Limb (tissue), 2 donors: ENCODE results near the gene SLC2A9.
"Not testable (repeated sequence)": the region's sequence is repeated elsewhere in the genome, so short reads cannot be mapped to it uniquely, and the experiment has no call there.

Experiments used
- DNase-seq, 2 donors: peaks; one replicate each; pipeline ENCODE4 v3.0.0-alpha.2; 2016; ENCODE audit errors: extremely low spot score in 2 of 2

Gene SLC2A9

GRCh38 chr4:9997886-9998285, 23.4 kb downstream of the SLC2A9 start:
- DNase-seq: no peak

- no peak for DNase-seq
Measured at GRCh38 chr4:9996319-9997110, 24.8 kb downstream of the SLC2A9 start.

- DNase-seq: no peak
Measured at GRCh38 chr4:9994246-9994847, 26.9 kb downstream of the SLC2A9 start.

DNA sequence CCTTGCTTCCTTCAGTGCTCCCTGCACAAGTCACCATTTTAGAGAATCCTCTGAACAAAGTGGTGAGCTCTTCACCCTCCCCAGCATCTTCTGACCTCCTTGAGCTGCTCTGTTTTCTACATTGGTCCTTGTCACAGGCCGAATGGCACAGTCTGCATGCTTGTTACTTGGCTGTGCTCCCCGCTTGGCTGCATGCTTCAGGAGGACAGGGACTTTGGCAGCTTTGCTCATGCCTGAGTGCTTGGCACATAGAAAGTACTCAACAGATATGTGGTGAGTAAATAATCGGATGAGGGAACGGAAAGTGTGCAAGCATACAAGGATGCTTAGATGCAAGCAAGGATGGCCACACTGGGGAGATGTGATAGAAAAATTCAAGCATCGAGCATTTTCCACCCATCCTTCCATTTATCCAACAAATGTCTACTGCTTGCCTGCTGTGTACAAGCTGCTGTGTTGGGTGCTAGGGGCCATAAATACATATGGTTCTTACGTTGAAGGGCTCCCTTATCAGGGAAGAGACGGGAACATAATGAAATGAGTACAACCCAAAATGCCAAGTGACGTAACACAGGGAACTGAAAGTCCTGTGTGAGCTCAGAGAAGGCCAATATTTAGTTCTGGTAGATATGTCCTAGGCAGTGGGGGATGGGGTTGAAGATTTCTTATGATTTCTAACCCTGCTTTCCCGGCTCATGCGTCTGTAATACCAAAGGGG, 31.2 kb downstream of the SLC2A9 start:
- no peak for DNase-seq

DNA sequence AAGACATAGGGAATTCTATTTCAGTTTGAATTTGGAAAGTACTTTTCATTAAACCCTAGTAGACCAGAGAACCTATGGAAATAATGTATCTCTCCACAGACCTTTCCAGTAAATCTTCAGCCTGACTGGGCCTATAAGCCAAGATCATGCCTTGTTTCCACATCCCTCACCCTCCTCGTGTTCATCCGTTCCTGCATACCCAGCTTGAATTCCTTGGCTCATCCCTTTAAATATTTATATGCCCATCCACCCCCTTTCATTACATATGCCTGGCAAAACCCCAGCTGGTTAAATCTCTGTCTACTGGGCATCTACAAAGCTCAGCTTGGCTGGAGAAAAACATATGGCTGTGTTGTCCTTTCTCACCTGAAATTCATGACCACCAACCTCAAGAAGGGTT, 32.4 kb downstream of the SLC2A9 start:
- DNase-seq: no peak

GRCh38 chr4:9988363-9988749, 32.9 kb downstream of the SLC2A9 start:
- no peak for DNase-seq

GRCh38 chr4:9987749-9988362, 33.4 kb downstream of the SLC2A9 start:
- DNase-seq: no peak

- no peak for DNase-seq
Measured at GRCh38 chr4:9984621-9985020, 36.7 kb downstream of the SLC2A9 start.

DNA sequence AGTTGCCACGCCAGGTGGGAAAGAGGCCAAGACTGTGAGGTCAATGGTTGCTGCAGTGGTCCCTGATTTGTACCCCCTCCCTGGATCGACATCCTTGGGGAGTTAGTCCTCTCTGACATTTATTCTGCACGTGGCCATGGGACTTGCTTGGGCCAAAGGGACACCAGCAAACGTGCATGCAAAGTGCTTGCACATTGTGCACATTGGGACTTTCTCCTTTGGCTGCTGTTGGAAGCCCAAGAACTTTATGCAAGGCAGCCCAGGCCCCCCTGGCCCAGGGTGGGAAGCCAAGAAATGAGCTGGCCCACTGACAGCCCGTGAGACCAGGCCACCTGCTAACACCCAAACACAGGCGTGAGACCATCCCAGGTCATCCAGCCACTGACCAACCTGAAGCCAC, 38.1 kb downstream of the SLC2A9 start:
- DNase-seq: no peak

- not testable (repeated sequence) for DNase-seq
Measured at GRCh38 chr4:9981899-9982298, 39.4 kb downstream of the SLC2A9 start.

DNA sequence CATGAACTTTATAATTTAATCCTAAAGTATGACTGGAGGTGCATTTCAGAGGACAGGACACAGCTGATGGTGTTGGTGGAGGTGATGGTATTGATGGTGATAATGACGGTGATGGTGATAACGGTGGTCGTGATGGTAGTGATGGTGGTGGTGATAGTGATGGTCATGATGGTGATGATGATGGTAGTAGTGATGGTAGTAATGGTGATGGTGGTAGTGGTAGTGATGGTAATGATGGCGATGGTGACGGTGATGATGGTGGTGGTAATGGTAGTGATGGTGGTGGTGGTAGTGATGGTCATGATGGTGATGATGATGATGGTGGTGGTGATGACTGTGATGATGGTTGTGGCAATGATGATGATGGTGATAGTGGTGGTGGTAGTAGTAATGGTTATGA, 40.4 kb downstream of the SLC2A9 start:
- DNase-seq: no peak

- no peak for DNase-seq
Measured at GRCh38 chr4:9979101-9979701, 42.1 kb downstream of the SLC2A9 start.

GRCh38 chr4:9977518-9978031, 43.7 kb downstream of the SLC2A9 start:
- no peak for DNase-seq

GRCh38 chr4:9976781-9977180, 44.5 kb downstream of the SLC2A9 start:
- DNase-seq: no peak

DNA sequence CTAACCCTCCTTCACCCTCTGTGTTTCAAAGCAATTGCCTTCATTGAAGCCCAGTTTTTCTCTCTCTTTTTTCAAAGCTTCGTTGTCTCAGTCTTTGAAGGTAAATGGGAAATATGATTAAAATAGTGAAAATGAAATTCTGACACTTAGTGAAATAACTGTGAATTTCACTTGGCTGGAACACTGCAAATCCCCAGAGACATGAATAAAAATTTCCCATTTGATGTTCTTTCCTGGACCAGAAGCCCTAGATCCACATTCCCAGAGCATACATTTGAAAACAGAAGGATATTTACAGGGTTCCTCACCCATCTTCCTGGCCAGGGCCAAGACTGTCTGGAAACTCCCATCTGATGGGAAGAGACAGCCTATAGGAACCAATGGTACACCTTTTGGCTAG, 45.0 kb downstream of the SLC2A9 start:
- no peak for DNase-seq

DNA sequence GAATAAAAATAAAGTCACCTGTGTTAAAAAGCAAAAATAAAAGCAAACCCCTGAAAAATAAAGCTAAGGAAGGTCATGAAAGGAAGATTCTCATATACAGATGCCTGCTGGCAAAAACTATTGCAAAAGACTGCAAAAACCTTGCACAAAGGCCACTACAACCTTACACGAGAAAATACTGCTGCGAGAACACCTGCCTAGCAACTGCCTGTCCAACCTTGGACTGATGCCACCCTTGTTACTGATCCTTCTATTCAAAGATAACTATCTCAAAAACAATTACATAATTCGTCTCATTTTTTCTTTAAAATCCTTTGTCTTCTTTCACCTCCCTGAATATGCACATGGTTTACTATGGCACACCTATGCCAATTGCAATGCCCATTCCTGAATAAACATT, 49.6 kb downstream of the SLC2A9 start:
- no peak for DNase-seq

DNA sequence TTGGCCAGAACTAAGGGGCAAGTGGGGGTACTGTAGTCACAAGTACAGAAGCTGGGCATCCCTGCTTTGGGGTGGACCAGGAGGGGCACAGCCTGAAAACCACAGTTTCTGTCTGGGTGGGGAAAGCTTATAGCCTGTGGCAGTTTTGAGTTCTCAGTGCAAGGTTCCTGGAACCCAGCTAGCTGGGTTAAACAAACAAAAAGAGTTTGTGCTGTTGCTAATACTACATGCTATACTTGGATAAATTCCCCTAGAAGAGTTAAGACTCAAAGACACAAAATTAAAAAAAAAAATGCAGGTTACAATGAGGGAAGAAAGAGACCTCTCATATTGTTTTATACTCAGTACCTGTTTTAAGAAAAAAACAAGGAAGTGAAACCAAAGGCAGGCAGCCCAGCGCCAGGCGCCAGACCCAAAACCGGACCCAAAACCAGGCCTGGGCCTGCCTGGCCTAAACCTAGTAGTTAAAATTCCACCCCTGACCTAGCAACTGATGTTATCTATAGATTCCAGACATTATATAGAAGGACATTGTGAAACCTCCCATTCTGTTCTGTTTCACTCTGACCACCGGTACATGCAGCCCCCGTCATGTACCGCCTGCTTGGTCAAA, 50.8 kb downstream of the SLC2A9 start:
- no peak for DNase-seq

GRCh38 chr4:9969526-9970398, 51.5 kb downstream of the SLC2A9 start:
- no peak for DNase-seq

DNA sequence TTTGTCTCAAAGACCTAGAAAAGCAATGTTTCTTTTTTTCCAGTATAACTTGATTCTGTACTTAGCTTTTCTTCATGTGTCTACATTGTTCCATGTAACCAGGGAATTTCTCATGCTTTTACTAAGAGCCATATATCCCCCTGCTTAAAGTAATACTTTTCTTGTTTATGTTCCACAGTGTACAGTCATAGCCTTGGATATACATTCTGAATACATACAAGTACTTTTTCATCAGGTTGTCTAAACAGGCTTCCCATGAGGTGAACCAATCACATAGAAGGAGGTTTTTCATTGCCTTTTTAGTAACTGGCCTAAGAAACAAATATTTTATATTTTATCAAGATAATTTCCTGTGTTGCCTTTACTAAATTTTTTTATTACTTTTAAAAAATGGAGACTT, 52.8 kb downstream of the SLC2A9 start:
- no peak for DNase-seq

- DNase-seq: no peak
Measured at GRCh38 chr4:9964879-9965278, 56.4 kb downstream of the SLC2A9 start.
